ENCODE results near the gene GSTO1.

GSTO1 gene

DNA sequence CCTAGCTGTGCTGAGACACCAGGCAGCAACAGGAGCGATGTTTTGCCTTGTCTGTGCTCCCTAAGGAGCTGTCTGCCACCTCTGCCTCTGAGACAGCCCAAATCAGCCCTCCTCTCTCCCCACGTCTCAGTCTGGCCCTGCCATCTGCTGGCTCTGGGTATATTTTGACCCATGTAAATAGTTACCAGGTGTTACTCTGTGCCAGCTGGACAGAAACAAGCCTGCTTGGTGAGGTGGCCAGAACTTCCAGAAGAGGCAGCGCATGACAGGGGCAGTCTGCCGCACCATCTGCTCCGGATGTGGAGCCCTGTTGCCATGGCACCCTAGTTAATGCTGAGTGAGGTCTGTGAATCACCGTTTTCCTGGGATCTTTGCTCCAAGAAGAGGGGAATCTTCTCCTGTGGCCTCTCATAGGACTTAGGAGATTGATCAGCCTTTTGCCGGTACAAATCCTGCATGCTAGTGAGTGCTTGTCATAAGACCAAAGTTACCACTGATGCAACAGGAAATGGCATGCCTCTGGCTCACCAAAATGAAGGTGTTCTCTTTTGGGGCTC lies 46.1 kb downstream of the GSTO1 start:
- intact Hi-C loops (cut with DNase I), result no loop called here
- DNase-seq, result peak in 9 of 10 donors; percentile 26 to 95 (median 73)

GRCh38 chr10:104301907-104302690 lies 47.4 kb downstream of the GSTO1 start:
- intact Hi-C loops (cut with DNase I), result no loop called here
- peak in 1 of 10 donors; percentile 18 for DNase-seq

DNA sequence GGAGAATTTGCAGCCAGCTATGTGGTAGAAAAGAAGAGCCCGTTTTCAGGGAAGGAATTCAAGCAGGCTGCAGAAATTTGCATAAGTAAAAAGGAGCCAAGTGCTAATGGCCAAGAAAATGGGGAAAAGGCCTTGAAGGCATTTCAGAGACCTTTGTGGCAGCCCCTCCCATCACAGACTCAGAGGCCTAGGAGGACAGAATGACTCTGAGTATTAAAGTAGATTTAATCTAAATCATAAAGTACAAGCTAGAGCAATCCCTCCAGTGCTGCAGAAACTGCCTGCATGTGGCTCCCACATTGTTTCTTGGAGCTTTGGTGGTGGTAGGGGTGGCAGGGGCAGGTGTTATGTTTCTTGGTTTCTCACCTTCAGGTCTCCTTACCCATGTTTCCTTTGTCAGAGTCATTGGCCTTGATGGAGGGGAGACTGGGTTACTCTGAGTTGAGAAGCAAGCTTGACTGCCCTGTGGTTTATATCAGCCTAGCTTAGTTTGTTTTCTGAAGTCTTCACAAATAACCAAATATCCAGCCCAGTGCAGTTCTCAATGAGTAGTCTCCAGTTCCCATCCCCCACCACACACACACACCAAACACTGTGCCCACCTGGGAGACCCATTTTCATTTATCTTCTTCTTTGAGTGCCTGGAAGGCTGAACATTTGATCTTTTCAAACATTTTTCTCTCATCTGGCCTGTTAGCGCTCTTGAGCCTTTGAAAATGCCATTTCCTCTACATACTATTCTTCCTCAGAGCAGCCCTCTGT lies 49.1 kb downstream of the GSTO1 start:
- intact Hi-C loops (cut with DNase I), result no loop called here
- peak in 1 of 10 donors; percentile 20 for DNase-seq

DNA sequence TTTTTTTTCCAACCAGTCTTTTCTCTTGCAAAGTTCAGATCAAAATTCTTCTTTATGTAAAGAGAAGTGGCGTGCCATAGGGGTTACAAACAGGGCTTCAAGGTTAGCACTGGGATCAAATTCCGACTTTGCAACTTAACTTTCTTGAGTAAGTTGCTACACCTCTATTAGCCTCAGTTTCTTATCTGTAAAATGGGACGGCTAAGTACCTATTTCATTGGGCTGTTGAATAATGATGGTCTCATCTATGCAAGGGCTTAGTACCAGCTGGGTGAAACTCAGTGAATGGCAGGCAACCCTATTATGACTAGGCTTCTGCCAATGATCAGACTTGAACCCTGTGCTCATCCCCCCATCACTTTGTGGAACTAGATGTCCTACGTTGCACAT lies 49.7 kb downstream of the GSTO1 start:
- intact Hi-C loops (cut with DNase I), result no loop called here
- no peak for DNase-seq

DNA sequence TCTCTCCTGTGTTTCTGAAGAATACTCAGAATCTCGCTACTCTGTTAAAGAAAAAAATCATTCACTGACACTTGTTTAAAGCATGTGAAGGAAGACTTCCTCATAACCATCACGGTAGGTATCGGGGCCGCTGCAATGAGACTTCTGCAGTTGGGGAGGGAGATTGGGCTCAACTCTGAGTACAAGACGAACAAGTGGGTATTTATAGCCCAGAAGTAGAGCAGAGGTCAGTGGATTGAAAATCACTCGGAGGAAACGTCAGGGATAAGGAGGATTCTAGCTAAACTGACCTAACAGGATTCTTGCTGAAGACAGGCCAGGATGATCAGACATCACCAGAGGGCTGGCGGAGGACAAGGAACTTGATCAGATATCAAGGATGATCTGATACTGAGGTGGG lies 50.2 kb downstream of the GSTO1 start:
- intact Hi-C loops (cut with DNase I), result loop anchor here (1.0 kb wide), 1 partner anchor 45 kb away; no protein-coding TSS in a partner anchor
- DNase-seq, result peak in 1 of 10 donors; percentile 14

- intact Hi-C loops (cut with DNase I), result no loop called here
These were observed 52.2 kb downstream of the GSTO1 start for GRCh38 chr10:104306897-104307296.

DNA sequence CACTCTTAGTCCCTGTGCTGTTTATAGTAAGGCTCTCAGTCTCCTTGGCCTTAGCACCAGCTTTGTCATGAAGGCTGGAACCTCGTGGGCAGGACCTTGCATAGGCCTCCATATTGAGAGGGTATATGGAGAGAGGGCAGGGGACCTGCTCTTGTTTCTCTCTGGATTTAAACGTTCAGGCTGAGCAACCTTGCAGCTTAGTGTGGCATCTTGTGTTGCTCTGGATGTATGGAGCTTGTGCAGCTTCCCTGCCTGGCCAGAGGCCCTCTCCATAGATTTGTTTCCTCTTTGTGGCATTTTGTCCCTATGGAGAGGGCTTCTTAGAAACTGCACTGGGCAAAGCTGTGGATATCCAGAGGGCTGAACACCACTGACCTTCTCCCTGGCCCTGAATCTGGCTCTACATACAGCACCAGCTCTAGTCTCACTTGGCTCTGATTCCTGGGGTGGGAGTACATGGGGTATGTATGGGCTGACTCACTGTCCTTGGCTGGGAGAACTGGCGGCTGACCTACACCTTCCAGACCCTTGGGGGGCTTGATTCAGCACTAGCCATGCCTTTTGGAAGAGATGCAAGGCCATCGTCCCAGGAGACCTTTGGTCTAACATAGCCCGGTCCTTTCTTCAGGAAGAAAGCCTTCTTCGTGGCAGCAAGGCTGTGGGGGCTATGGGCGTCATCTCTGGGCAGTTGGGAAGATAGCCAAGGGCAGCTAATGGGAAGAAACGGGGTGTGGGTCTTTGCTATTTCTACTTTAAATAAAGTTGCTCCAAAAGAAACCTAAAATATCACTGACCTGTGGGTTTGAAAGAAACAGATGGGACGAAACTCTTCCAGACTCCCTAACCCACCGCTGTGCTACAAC lies 53.1 kb downstream of the GSTO1 start:
- intact Hi-C loops (cut with DNase I), result no loop called here
- no peak for DNase-seq

More at GRCh38 chr10:104306897-104307296, 52.2 kb downstream of the GSTO1 start:
- DNase-seq, result no peak

DNA sequence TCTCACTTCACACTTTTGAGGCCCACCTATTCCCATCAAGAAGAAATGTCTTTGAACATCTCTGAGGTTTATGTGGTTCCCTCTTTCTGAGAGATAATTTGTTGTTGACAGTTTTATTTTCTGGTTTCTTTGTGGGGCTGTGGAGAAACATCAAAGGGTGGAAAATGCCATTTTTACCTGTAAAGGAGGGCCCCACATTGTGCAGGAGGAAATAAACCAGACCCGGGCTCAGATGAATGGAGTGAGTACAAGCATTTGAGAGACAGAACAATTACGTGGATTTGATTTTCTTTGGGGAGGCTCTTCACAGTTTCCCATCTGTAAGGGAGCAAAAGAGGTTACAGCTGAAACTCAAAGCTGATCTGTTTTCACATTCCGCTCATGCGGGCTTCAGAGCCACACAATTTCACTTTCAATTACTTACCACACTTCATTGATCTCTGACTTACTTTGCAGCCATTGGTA lies 53.8 kb downstream of the GSTO1 start:
- no peak for DNase-seq
- intact Hi-C loops (cut with DNase I), result no loop called here

- intact Hi-C loops (cut with DNase I), result no loop called here
- peak in 1 of 10 donors; percentile 70 for DNase-seq
These were observed 55.6 kb downstream of the GSTO1 start for GRCh38 chr10:104309980-104310978.

GRCh38 chr10:104311184-104311720 lies 56.6 kb downstream of the GSTO1 start:
- peak in 1 of 10 donors; percentile 76 for DNase-seq
- intact Hi-C loops (cut with DNase I), result no loop called here

GRCh38 chr10:104314591-104315485 lies 60.1 kb downstream of the GSTO1 start:
- peak in 1 of 10 donors; percentile 82 for DNase-seq

DNA sequence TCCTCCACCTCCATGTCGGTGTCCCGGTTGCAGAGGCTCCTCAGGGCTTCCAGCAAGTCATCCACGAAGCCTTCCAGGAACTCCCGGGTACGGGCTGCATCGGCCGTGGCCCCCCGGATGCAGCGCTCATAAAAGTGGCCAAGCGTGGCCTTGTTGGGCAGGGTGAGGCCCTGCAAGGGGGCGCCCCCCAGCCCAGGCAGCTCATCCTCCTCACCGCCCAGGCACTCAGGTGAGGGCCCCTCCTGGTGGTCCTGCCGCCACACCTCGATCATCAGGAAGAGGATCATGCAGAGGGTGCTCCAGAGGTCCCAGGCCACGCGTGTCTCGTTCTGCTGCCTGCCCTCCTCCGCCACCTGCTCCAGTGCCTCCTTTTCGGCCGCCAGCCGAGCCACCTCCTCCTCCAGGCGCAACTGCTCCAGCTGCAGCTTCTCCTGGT lies 60.8 kb downstream of the GSTO1 start:
- DNase-seq, result peak in 1 of 10 donors; percentile 66
- intact Hi-C loops (cut with DNase I), result no loop called here

More at GRCh38 chr10:104314591-104315485, 60.1 kb downstream of the GSTO1 start:
- intact Hi-C loops (cut with DNase I), result no loop called here

GRCh38 chr10:104316321-104317099 lies 61.8 kb downstream of the GSTO1 start:
- peak in 1 of 10 donors; percentile 7 for DNase-seq
- intact Hi-C loops (cut with DNase I), result no loop called here
